DMS53 (cell line): ENCODE measurements around the gene B4GAT1.

Experiments
- DNase-seq: peaks from one replicate; lab custom pipeline; 2025; lab: John Stamatoyannopoulos, UW

The B4GAT1 gene

DNA sequence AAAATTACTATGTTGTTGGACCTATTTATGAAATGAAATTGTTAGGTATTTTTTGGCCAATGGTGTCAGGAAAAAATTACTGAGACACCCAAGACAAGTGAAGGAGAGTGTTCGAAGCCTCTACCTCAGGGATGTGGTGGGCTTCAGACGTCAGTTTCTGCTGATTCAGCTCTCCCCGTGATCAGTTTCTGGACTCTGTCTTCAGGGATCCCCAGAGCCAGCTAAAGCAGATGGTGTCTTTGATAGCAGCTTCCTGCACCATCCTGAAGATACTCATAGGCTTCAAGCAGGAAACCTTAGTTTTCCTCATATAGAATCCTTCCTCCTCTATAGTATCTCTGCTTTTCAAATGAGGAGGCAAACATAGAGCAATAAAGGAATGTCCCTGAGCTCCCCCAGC, 38.0 kb downstream of the B4GAT1 start:
- no peak for DNase-seq

DNA sequence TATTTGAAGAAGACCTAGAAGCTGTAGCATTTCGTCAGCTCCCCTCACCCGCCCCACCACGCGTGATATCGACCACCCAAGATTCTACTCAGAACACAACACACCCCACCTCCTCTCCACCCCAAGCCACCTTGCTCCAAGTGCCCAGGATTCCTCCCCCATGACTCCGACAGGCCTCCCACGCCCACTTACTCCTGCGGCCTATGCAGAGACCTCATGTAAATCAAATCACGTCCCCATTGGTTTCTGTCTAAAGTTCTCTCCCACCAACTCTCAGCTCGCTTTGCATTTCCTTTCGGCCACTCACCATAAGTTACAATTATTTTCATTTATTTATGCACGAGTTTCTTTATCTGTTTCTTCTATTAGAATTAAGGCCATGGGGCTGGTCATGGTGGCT, 44.8 kb downstream of the B4GAT1 start:
- DNase-seq = no peak

DNA sequence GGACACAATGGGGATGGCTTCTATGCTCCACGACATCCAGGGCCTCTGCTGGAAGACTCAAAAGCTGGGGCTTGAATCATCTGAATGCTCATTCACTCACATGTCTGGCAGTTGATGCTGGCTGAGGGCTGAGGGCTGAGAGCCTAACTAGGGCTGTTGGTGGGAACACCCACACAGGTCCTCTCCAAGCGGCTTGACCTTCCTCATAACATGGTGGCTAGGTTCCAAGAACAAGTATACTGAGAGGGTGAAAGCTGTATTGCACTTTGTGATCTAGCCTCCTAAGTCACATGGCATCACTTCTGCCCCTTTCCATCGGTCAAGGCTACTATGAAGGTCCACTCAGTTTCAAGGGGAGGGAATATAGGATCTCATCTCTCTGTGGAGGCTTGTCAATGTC, 48.2 kb downstream of the B4GAT1 start:
- no peak for DNase-seq

DNA sequence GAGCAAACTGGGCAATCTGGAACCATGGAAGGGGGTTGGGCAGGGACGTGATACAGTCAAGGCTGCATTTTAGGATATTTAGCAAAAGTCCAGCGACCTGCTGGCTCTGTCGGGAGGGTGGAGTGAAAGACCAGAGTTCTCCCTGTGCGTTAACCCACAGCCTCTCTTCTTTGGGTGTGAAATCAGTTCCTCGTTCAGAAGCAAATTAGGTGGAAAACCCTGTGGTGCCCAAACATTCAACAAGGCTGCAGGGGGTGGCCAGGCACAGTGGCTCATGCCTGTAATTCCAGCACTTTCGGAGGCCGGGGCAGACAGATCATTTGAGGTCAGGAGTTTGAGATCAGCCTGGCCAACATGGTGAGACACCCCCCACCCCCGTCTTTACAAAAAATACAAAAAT, 49.8 kb downstream of the B4GAT1 start:
- no peak for DNase-seq
